GM12801 (cell line): ENCODE measurements around the gene MRPL19.

Source experiments
- CTCF ChIP-seq: IDR thresholded peaks from one replicate; pipeline ENCODE4 v1.5.1; 2011; ENCODE audit warnings: control low read depth; ENCODE audit not compliant: insufficient read length; ENCODE audit errors: extremely low read depth

Gene MRPL19

GRCh38 chr2:75707901-75708300, 61.3 kb downstream of the MRPL19 start:
- TF ChIP-seq CTCF: no peak

GRCh38 chr2:75709297-75709696, 62.7 kb downstream of the MRPL19 start:
- no peak for TF ChIP-seq CTCF

GRCh38 chr2:75710220-75710576, 63.6 kb downstream of the MRPL19 start:
- no peak for TF ChIP-seq CTCF

GRCh38 chr2:75710577-75711253, 64.1 kb downstream of the MRPL19 start, which contains the start of gene GCFC2:
TSS of gene GCFC2 (minus strand) at chr2:75710915. CDS start at chr2:75710855, 60 bp downstream.
- TF ChIP-seq CTCF: no peak

- no peak for TF ChIP-seq CTCF
Observed at GRCh38 chr2:75716406-75716805, 69.8 kb downstream of the MRPL19 start.

- no peak for TF ChIP-seq CTCF
Observed at GRCh38 chr2:75719616-75720015, 73.0 kb downstream of the MRPL19 start.

- no peak for TF ChIP-seq CTCF
Observed at GRCh38 chr2:75720525-75720924, 73.9 kb downstream of the MRPL19 start.

- no peak for TF ChIP-seq CTCF
Observed at GRCh38 chr2:75722687-75723086, 76.1 kb downstream of the MRPL19 start.
